ENCODE measurements around the gene NOL12. TPM values are rescaled to one million over a fixed set of nuclear protein-coding genes. Genes with fewer than 3 reads are reported as not detected.
"Not testable (repeated sequence)": the region's sequence is repeated elsewhere in the genome, so short reads cannot be mapped to it uniquely, and the experiment has no call there.

The NOL12 gene
- polyA plus RNA-seq, 4 donors: 16.6 to 20.6 (median 18.9) TPM

DNA sequence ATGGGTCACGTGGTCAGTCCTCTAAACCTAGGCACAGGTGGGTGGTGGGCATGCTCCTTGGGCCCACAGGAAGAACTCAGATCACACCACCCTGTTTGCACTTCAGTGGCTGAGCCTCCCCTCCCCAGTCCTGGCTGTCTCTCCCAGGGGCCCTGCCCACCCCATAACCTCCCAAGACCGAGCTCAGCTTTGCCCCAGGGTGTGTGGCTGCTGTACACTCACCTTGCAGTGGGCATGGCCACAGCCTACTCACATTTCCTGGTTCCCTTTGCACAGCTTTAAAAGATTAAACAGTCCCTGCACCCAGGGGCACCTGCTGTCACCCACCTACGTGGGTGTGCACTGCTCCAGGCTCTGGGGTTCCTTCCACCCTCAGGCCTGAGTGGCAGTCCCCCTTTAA is 24.5 kb downstream of the NOL12 start:
- DNase-seq (ENCODE audit: low read depth in 4 of 4, low spot score in 3 of 4): no peak

DNA sequence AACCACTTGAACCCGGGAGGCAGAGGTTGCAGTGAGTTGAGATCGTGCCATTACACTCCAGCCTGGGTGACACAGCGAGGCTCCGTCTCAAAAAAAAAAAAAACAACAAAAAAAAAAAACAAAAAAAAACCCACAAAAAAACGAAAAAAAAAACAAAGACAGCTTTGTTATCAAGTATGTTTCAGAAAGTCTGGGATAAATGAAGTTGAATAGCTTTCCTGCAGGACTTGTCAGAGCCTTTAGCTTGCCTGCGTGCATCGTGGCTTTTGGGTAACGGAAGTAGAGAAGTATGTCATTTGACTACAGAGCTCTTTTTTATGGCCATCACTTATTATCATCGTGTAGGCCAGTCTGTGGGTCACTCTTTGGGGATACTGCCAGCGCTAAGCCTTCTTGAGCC is 25.3 kb downstream of the NOL12 start:
- no peak for DNase-seq (ENCODE audit: low read depth in 4 of 4, low spot score in 3 of 4)

DNA sequence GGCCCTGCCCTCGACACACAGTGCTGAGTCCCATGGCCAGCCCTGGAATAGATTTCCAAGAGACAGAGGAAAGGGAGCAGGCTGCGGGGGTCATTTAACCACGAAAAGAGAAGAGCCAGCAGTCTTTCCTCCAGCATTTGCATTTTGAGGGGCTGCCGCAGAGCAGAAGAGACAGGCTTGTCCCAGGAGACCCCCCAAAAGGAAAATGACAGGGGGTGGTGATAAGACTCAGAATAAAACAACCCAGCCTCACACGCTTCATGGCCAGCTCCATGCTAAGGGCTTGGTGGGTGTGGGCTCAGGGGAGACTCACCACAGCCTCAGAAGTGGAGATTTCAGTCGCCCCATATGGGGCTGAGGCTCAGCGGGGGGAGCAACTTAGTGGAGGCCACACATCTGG is 27.6 kb downstream of the NOL12 start:
- no peak for DNase-seq (ENCODE audit: low read depth in 4 of 4, low spot score in 3 of 4)

DNA sequence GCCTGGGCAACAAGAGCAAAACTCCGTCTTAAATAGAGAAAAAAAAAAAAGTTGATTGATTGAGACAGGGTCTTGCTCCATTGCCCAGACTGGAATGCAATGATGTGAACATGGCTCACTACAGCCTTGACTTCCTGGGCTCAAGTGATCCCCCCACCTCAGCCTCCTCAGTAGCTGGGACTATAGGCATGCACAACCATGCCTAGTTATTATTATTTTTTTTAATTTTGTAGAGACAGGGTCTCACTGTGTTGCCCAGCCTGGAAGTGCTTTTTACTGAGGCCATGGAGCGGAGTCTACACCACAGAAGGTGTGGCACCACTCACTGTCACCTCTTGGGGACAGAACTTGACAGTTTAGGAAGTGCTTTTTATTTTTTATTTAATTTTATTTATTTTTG is 28.5 kb downstream of the NOL12 start:
- no peak for DNase-seq (ENCODE audit: low read depth in 4 of 4, low spot score in 3 of 4)

DNA sequence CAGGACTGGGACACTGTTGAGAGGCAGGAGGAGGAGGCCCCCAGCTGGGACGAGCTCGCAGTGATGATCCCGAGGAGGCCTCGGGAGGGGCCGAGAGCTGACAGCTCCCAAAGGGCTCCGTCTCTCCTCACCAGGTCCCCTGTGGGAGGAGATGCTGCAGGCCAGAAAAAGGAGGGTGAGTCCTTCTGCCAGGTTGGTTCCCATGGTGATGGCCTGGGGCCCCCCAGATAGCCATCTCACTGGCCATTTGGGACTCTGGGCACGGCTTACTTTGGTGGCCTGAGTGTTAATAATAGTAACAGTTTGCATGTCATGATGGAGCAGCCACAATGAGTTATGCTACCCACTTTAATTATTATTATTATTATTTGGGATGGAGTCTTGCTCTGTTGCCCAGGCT is 29.6 kb downstream of the NOL12 start:
- DNase-seq (ENCODE audit: low read depth in 4 of 4, low spot score in 3 of 4): no peak

DNA sequence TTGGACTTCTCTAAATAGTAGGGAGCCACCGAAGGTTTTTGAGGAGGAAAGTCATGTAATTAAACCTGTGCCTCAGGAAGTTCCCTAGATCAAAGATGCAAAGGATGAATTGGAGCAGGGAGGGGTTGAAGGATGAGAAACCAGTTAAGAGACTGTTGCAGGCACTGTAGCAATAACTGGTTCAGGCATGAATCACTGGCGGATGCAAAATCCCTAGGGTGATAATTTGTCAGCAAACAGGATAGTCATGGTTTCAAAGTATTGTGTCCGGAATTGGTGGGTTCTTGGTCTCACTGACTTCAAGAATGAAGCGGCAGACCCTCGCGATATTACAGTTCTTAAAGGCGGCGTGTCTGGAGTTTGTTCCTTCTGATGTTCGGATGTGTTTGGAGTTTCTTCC is 30.6 kb downstream of the NOL12 start:
- DNase-seq (ENCODE audit: low read depth in 4 of 4, low spot score in 3 of 4): no peak

DNA sequence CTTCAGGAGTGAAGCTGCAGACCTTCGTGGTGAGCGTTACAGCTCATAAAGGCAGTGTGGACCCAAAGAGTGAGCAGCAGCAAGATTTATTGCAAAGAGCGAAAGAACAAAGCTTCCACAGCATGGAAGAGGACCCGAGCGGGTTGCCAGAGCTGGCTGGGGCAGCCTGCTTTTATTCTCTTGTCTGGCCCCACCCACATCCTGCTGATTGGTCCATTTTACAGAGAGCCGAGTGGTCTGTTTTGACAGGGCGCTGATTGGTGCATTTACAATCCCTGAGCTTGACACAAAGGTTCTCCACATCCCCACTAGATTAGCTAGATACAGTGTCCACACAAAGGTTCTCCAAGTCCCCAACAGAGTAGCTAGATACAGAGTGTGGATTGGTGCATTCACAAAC is 31.1 kb downstream of the NOL12 start:
- DNase-seq (ENCODE audit: low read depth in 4 of 4, low spot score in 3 of 4): not testable (repeated sequence)

DNA sequence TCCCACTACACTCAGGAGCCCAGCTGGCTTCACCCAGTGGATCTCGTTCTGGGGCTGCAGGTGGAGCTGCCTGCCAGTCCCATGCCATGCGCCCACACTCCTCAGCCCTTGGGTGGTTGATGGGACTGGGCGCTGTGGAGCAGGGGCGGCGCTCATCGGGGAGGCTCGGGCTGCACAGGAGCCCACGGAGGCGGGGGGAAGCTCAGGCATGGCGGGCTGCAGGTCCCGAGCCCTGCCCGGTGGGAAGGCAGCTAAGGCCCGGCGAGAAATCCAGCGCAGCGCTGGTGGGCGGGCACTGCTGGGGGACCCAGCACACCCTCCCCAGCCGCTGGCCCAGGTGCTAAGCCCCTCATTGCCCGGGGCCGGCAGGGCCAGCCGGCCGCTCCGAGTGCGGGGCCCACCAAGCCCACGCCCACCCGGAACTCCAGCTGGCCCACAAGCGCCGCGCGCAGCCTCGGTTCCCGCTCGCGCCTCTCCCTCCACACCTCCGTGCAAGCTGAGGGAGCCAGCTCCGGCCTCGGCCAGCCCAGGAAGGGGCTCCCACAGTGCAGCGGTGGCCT is 31.7 kb downstream of the NOL12 start:
- DNase-seq (ENCODE audit: low read depth in 4 of 4, low spot score in 3 of 4): not testable (repeated sequence)

DNA sequence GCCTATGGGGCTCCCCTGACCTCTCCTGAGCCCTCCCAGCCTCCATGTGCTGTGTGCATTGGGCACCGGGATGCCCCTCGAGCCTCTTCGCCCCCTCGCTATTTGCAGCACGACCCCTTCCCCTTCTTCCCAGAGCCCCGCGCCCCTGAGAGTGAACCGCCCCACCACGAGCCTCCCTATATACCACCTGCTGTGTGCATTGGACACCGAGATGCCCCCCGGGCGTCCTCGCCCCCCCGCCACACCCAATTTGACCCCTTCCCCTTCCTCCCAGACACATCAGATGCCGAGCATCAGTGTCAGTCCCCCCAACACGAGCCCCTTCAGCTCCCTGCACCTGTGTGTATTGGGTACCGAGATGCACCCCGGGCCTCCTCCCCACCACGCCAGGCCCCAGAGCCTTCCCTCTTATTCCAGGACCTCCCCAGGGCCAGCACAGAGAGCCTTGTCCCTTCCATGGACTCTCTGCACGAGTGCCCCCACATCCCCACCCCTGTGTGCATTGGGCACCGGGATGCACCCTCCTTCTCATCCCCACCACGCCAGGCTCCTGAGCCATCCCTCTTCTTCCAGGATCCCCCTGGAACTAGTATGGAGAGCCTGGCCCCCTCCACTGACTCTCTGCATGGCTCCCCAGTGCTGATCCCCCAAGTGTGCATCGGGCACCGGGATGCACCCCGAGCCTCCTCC is 39.6 kb downstream of the NOL12 start:
- DNase-seq (ENCODE audit: low read depth in 4 of 4, low spot score in 3 of 4): no peak

DNA sequence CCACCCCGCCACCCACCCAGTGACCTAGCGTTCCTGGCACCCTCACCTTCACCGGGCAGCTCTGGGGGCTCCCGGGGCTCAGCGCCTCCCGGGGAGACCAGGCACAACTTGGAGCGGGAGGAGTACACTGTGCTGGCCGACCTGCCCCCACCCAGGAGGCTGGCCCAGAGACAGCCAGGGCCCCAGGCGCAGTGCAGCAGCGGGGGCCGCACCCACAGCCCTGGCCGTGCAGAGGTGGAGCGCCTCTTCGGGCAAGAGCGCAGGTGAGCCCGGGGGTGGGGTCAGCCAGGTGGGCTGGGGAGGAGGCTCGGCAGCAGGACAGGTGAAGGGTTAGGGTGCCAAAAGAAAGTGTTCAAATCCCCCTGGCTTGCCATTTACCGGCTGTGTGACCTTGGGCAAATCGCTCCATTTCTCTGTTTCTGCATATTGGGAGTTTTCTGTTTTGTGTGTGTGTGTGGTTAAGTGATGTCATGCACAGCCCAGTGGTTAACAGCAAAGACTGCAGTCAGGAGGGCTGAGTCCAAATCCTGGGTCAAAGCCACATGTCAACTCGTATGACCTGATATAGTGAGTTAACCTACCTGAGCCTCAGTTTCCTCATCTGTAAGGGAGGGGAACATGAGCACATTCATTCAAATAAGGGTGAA is 40.2 kb downstream of the NOL12 start:
- DNase-seq (ENCODE audit: low read depth in 4 of 4, low spot score in 3 of 4): no peak

DNA sequence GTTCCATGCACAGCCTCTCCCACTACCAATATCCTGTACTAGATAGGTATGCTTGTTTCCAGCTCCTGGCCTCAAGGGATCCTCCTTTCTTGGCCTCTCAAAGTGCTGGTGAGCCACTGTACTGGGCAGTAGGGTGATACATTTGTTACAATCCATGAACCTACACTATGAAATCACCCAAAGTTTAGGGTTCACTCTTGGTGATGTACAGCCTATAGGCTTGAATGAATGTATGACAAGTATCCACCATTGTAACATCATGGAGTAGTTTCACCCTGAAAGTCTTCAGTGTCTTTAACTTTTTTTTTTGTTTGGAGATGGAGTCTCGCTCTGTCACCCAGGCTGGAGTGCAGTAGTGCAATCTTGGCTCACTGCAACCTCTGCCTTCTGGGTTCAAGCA is 42.5 kb downstream of the NOL12 start:
- DNase-seq (ENCODE audit: low read depth in 4 of 4, low spot score in 3 of 4): no peak

DNA sequence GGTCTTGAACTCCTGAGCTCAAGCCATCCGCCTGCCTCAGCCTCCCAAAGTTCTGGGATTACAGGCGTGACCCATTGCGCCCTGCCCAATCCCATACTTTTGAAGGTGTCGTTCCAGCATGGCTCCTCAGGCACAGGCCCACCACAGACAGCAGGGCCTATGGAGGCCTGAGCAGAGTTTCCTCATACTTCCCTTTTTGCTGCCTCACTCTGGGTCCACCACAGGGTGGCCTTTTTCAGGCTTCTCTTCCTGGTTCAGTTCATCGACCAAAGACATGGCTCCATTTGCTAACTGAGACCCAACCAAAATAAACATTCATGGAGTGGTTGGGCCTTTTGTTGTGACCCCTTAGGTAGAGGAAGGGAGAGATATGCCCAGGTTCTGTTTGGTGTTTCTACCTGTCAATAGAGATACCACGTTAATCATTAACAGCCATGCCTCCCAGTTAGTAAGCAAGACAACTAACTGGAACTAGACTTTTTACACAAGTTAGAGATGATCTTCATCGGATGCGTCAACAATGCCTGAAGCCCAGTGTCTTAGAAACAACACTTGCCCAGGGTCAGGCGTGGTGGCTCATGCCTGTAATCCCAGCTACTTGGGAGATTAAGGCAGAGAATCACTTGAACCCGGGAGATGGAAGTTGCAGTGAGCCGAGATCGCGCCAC is 45.8 kb downstream of the NOL12 start:
- no peak for DNase-seq (ENCODE audit: low read depth in 4 of 4, low spot score in 3 of 4)

DNA sequence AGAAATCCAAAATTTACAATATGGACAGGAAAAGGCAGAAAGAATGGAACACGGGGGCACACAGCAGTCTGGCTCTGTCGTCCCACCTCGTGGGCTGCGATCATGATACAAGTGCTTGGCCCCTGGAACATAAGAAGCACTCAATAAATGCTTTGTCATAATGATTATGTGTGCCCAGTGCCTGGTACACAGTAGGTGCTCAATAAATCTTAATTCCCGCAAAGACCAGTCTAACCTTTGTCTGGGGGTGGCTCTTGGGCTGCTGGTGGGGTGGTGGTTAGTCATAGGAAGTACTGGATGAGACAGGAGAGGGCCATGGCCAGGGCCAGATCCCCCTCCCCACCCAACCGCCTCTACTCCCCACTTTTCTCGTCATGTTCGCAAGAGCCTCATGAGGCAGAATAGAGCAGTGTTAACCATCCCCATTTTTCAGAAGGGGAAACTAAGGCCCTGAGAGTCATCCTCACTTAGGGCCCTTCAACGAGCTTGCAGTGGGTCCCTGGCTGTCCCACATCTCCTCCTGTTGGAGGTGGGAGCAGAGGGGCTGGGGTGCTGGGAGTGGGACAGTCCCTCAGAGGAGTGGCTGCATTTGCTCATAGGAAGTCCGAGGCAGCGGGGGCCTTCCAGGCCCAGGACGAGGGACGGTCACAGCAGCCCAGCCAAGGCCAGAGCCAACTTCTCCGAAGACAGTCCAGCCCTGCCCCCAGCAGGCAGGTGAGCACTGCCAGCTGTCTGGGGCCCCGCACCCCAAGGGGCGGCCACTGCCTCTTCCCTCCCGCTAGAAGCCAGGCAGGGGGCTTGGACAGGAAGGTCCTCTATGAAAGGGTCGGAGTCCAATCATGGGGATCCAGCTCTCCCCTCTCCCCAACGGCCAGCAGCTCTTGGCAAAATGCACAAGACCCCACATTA is 46.8 kb downstream of the NOL12 start:
- no peak for DNase-seq (ENCODE audit: low read depth in 4 of 4, low spot score in 3 of 4)

DNA sequence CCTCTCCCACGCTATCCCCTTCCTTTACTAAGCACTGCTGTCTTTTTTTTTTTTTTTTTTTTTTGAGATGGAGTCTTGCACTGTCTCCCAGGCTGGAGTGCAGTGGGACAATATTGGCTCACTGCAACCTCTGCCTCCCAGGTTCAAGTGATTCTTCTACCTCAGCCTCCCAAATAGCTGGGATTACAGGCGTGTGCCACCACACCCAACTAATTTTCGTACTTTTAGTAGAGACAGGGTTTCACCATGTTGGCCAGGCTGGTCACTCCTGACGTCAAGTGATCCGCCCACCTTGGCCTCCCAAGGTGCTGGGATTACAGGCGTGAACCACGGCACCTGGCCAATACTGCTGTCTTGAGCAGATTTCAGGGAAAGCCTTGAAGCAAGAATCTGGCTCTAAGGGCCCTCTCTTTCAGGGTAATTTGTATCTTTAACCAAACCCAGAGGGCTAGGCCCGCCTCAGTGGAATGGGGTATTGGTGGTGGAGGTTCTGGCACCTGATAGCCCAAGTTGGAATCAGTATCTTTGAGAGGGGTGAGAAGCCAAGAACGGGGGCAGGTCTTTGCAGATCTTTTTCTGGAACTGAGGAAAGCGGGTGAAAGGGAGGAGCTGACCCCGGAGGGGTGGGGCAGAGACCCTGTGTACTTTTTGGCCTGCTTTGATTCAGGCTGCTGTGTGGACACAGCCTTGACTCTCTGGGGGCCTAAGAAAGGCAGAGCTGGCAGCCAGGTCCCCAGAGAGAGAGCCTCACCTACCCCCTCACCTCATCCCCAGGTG is 47.7 kb downstream of the NOL12 start:
- DNase-seq (ENCODE audit: low read depth in 4 of 4, low spot score in 3 of 4): no peak

DNA sequence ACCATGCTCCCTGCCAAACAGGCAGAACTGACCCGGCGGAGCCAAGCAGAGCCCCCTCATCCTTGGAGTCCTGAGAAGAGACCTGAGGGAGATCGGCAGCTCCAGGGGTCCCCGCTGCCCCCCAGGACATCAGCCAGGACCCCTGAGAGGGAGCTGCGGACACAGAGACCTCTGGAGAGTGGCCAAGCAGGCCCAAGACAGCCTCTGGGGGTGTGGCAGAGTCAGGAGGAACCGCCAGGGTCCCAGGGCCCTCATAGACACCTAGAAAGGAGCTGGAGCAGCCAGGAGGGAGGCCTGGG is 48.2 kb downstream of the NOL12 start:
- DNase-seq (ENCODE audit: low read depth in 4 of 4, low spot score in 3 of 4): no peak

DNA sequence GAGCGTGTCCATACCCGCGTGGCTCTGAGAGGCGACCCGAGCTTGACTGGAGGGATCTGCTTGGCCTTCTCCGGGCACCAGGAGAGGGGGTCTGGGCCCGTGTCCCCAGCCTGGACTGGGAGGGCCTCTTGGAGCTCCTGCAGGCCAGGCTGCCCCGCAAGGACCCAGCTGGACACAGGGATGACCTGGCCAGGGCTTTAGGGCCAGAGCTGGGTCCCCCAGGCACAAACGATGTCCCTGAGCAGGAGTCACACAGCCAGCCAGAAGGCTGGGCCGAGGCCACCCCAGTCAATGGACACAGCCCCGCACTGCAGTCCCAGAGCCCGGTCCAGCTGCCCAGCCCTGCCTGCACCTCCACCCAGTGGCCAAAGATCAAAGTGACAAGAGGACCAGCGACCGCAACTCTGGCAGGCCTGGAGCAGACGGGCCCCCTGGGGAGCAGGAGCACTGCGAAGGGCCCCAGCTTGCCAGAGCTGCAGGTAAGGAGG is 48.9 kb downstream of the NOL12 start:
- no peak for DNase-seq (ENCODE audit: low read depth in 4 of 4, low spot score in 3 of 4)

DNA sequence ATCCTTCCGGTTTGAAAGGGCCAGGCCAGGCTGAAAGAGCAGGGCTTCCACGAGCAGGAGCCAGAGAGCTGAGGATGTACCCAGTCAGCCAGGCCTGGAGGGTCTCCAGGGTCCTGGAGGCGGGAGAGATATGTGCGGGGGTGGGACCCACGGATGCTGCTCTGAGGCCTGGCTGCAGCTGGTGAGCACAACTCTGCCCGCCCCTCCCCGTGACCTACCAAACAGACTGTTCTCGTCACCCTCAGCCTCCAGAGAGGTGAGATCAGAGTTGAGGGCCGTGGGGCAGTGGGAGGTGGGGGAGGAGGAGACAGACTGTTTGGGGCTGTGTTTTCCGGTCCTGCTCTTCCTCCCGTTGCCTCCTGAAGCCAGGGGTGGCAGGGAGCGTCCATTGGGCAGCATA is 52.9 kb downstream of the NOL12 start:
- peak in 2 of 4 donors; percentile 55 to 62 for DNase-seq (ENCODE audit: low read depth in 4 of 4, low spot score in 3 of 4)

DNA sequence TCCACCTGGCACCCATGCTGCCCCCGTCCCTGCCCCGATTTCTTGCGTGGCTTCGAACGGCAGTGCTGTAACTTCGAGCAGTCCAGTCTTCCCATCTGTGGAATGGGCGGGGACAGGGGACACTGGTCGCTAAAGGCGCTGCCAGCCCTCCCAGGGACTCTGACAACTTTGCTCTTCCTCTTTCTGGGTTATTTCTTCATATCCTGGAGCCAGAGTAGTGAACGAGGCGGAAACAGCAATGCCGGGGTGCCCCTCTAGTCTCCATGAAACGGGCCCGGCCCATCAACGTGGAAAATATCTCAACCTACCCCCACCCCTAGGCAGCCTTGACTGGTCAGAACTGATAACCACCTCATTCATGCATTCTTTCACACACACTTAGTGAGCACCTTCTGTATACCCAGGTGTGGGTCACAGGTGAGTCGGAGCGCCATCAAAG is 53.5 kb downstream of the NOL12 start:
- no peak for DNase-seq (ENCODE audit: low read depth in 4 of 4, low spot score in 3 of 4)

DNA sequence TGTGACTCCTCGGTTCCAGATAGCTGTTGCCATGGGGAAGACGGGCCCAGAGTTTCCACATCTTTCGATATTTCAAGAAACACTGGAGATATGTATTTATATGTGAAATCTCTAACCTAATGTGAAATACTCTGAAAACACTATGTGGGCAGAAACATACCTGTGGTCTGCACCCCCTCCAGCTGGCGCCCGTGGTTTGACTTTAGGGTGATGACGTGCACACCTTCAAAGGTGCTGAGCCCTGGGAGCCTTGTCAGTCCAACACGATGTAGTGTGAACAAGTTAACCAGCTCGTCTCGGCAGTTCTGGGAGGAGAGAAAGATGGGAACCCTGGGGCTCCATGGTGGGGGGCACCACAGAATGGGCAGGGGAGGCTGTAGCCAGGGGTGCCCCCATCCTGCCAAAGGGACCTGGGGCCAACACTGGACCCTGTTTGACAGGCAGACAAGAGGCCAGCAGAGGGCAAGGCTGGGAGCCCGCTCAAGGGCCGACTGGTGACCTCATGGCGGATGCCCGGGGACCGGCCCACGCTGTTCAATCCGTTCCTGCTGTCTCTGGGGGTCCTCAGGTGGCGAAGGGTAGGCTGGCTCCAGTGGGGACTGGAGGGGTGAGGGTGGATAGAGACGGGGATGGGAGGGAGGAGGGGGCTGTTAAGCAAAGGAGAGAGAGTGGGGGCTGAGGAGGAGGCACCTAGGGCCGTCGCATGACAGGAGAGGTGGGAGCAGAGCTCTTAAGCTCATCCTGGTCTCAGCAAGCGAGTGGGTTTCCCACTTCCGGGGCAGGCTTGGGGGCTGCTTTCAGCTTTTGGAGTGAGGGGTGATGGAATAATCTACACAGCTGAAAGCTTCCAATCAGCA is 54.5 kb downstream of the NOL12 start:
- no peak for DNase-seq (ENCODE audit: low read depth in 4 of 4, low spot score in 3 of 4)

All from right renal pelvis (tissue), 4 donors.